22Rv1 (cell line): ENCODE data around the gene TPRG1.

ENCODE experiments used
- H3K27ac ChIP-seq: fragments of 450-650 bp; 2 replicates; pipeline ENCODE4 v1.5.1; 2017
- ZFX ChIP-seq: fragments of 450-650 bp; IDR thresholded peaks from 2 replicates; pipeline ENCODE4 v1.6.1; 2017; ENCODE audit warnings: antibody characterized with exemption, borderline replicate concordance
- TF ChIP-seq, protein P1 (sequence below): fragments of 450-650 bp; IDR thresholded peaks from 2 replicates; pipeline ENCODE4 v1.5.1; 2017; ENCODE audit warnings: mild to moderate bottlenecking

TPRG1 gene

DNA sequence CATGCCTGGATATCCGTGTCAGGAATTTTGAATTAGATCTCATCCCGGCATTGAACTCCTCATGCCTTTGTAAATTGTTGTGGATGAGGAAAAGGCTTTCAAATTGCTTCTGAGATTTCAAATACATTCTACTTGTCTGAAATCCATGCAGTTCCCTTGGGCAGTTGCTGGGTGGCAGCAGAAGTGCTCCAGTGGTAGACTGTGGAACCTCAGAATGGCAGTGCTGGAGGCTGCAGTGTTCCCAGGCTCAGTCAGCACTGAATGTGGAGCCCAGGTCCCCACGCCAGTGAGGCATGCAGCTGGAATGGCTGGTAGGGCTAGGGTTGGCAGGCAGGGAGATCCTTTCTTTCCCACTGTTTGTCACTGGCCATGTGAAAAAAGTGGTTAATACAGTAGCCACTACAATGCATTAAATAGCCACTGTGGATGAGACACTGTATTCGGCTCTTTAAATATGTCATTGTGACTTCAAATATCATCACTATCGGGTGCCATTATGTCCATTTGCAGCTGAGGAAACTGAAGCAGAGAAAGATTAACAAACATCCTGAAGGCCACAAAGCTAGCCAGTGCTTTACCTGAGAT lies 98.6 kb downstream of the TPRG1 start:
- H3K27ac ChIP-seq: no peak overlapping the region

GRCh38 chr3:189272500-189273119 lies 100.8 kb downstream of the TPRG1 start:
- no peak overlapping the region for H3K27ac ChIP-seq
- TF ChIP-seq, protein P1, sequence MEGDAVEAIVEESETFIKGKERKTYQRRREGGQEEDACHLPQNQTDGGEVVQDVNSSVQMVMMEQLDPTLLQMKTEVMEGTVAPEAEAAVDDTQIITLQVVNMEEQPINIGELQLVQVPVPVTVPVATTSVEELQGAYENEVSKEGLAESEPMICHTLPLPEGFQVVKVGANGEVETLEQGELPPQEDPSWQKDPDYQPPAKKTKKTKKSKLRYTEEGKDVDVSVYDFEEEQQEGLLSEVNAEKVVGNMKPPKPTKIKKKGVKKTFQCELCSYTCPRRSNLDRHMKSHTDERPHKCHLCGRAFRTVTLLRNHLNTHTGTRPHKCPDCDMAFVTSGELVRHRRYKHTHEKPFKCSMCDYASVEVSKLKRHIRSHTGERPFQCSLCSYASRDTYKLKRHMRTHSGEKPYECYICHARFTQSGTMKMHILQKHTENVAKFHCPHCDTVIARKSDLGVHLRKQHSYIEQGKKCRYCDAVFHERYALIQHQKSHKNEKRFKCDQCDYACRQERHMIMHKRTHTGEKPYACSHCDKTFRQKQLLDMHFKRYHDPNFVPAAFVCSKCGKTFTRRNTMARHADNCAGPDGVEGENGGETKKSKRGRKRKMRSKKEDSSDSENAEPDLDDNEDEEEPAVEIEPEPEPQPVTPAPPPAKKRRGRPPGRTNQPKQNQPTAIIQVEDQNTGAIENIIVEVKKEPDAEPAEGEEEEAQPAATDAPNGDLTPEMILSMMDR: peak; percentile 59
- TF ChIP-seq ZFX: no peak

More for the DNA sequence above, 98.6 kb downstream of the TPRG1 start:
- TF ChIP-seq, protein P1: peak; percentile 82
- TF ChIP-seq ZFX: no peak

DNA sequence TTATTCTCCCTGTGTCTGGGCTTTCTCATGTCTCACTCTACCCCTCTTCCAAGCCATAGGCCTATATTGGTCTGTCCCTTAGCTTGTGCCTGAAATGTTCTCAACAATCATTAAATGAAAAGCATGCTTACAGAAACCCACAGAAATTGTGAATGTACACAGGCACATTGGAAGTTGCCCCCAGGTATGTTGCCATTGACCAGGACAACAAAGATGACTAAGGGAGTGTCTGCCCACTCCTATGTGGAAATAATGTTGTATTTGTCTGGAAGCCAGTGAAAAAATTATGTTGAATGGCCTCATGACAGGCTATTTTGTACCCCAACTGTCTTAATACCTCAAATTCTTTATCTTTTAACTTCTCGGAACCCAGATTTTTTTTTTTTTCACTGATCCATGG lies 102.0 kb downstream of the TPRG1 start:
- H3K27ac ChIP-seq: no peak overlapping the region
- TF ChIP-seq, protein P1: no peak
- TF ChIP-seq ZFX: no peak

DNA sequence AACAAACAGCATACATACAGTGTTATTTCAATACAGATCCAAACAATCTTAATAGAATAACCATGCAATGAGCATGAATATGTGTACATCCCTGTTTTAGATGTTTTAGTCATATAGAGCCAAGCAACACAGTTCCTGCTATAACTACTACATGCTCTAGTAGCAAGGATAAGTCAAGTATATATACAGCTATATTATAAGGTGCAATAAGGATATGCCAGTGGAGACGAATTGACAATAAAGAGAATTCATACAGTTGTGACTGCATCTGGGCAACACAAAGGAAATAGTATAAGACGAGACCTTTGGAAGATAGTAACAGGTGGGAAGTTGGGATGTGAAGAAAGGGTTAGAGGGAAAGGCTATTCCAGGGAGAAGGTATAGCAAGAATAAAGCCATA lies 103.4 kb downstream of the TPRG1 start:
- no peak overlapping the region for H3K27ac ChIP-seq
- TF ChIP-seq ZFX: no peak
- TF ChIP-seq, protein P1: no peak

GRCh38 chr3:189275852-189276251 lies 104.1 kb downstream of the TPRG1 start:
- TF ChIP-seq, protein P1: no peak
- TF ChIP-seq ZFX: no peak
- H3K27ac ChIP-seq: no peak overlapping the region

DNA sequence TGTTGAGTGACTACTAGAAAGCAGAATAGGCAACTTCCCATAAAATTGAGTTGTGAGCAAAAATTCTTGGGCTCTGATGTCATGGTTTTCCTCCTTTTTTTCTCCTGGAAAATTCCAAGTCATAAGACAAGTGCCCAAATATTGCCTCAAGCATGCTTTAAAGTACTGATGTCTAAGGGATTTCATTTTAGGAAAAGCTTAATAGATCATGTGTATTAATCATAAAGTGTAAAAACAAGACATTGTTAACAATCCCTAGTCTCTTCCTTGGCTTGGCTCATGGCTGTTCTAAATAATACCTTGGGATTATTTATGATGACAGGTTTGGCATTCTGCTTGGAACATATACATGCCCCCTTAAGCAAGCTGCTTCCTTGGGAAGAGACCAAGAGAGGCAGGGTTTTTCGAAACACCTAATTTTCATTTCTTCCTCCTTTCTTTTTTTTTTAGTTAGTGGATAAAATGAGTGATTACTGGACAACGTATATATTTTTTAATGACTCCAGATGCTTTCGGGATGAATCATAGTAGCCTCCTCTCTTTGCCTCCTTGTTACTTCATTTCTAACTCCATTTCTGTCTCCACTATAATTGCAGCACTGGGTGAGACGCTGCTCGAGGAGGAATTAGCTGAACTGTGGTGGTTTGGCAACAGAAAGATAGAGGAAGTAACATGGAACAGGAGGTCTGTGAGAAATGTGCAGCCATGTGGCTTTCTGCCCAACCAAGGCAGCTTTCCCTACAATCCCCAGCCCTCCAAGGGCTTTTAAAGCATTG lies 104.9 kb downstream of the TPRG1 start:
- H3K27ac ChIP-seq: no peak overlapping the region
- TF ChIP-seq ZFX: no peak
- TF ChIP-seq, protein P1: no peak

GRCh38 chr3:189277711-189278110 lies 105.9 kb downstream of the TPRG1 start:
- no peak overlapping the region for H3K27ac ChIP-seq
- TF ChIP-seq, protein P1: no peak
- no peak for TF ChIP-seq ZFX
